Smooth muscle cell (in vitro differentiated cells): ENCODE data around the gene FMNL2. TPM values are rescaled to one million over a fixed set of nuclear protein-coding genes. Genes with fewer than 3 reads are reported as not detected.
A peak's percentile ranks its signal among the peaks of the same experiment; 100 is the strongest.

Experiments used
- DNase-seq: peaks from one replicate; lab custom pipeline; 2025; ENCODE audit not compliant: unreplicated experiment; lab: John Stamatoyannopoulos, UW
- H2AFZ ChIP-seq: fragments of 200-600 bp; sonication (generic); 2 replicates; pipeline ENCODE4 v1.6.0; 2016; ENCODE audit warnings: antibody characterized with exemption, low read depth, mild to moderate bottlenecking
- H3F3A ChIP-seq: fragments of 200-600 bp; sonication (generic); 2 replicates; pipeline ENCODE4 v1.6.0; 2017; ENCODE audit warnings: antibody characterized with exemption, low read depth
- H3K27ac ChIP-seq: fragments of 200-600 bp; sonication (generic); 2 replicates; pipeline ENCODE4 v1.5.1; 2016; ENCODE audit warnings: low read depth, mild to moderate bottlenecking
- H3K27me3 ChIP-seq: fragments of 200-600 bp; sonication (generic); 2 replicates; pipeline ENCODE4 v1.6.1; 2016; ENCODE audit warnings: low read depth, mild to moderate bottlenecking
- H3K36me3 ChIP-seq: fragments of 200-600 bp; sonication (generic); 2 replicates; pipeline ENCODE4 v1.5.1; 2016; ENCODE audit warnings: low read depth
- H3K4me1 ChIP-seq: fragments of 200-600 bp; sonication (generic); 2 replicates; pipeline ENCODE4 v1.5.1; 2016; ENCODE audit warnings: low read depth
- H3K4me2 ChIP-seq: fragments of 200-600 bp; sonication (generic); 2 replicates; pipeline ENCODE4 v1.6.0; 2016; ENCODE audit warnings: mild to moderate bottlenecking
- H3K4me3 ChIP-seq: fragments of 200-600 bp; sonication (generic); 2 replicates; pipeline ENCODE4 v1.5.1; 2016; ENCODE audit warnings: mild to moderate bottlenecking
- H3K79me2 ChIP-seq: fragments of 200-600 bp; sonication (generic); 2 replicates; pipeline ENCODE4 v1.6.0; 2016; ENCODE audit warnings: low read depth, mild to moderate bottlenecking
- H3K9ac ChIP-seq: fragments of 200-600 bp; sonication (generic); 2 replicates; pipeline ENCODE4 v1.6.0; 2016; ENCODE audit warnings: low read depth
- H3K9me3 ChIP-seq: fragments of 200-600 bp; sonication (generic); replicated peaks from 2 replicates; pipeline ENCODE4 v1.5.1; 2016; ENCODE audit warnings: low read depth
- H4K20me1 ChIP-seq: fragments of 200-600 bp; sonication (generic); 2 replicates; pipeline ENCODE4 v1.6.0; 2016; ENCODE audit warnings: low read depth
- CTCF ChIP-seq: fragments of 200-600 bp; sonication (generic); IDR thresholded peaks from 2 replicates; pipeline ENCODE4 v1.5.1; 2017; ENCODE audit warnings: borderline replicate concordance, mild to moderate bottlenecking, antibody characterized with exemption; ENCODE audit not compliant: insufficient read depth, poor library complexity, severe bottlenecking
- WGBS: methylation state at CpG from one replicate; pipeline ENCODE4 v1.1.7; 2016; ENCODE audit warnings: low lambda C conversion rate; 5-methylcytosine and 5-hydroxymethylcytosine counted together
- polyA plus RNA-seq: library from polyadenylated mRNA; unstranded; fragments of >200 nt; fragmentation: Nextera tagmentation; extraction: Ambion mirVana; gene quantifications from 2 replicates; pipeline ENCODE4 v1.2.1, GENCODE V29; 2016
- total RNA-seq: library from RNA; depleted of rRNA; stranded (reverse); fragments of >200 nt; gene quantifications from 2 replicates; pipeline ENCODE4 v1.2.3, GENCODE V29; 2014

Gene FMNL2
- total and polyA plus RNA-seq, 2 experiments from 2014 or later: 7.4 to 37.3 TPM

GRCh38 chr2:152523091-152523490, 188.1 kb downstream of the FMNL2 start:
- no peaks in the 10 kb centered on the region for H3K9me3 ChIP-seq
- no peak overlapping the region for H3K27ac ChIP-seq
- H3K79me2 ChIP-seq: peaks cover 28% of the 10 kb centered on the region
- H4K20me1 ChIP-seq: peaks cover 16% of the 10 kb centered on the region
- no peaks in the 10 kb centered on the region for H3K36me3 ChIP-seq
- H2AFZ ChIP-seq: no peak overlapping the region
- H3K4me1 ChIP-seq: peaks cover 18% of the 10 kb centered on the region
- no peak for TF ChIP-seq CTCF
- DNase-seq: no peak
- H3K4me3 ChIP-seq: no peak overlapping the region
- no peak overlapping the region for H3K9ac ChIP-seq
- H3K4me2 ChIP-seq: no peak overlapping the region
- H3K27me3 ChIP-seq: no peaks in the 10 kb centered on the region
- H3F3A ChIP-seq: peaks cover 5% of the 10 kb centered on the region

GRCh38 chr2:152525277-152525838, 190.4 kb downstream of the FMNL2 start:
- Histone ChIP-seq H3K9me3 (no peaks in the 10 kb centered on the region), H3F3A (peaks cover 5% of the 10 kb centered on the region), H3K79me2 (peaks cover 18% of the 10 kb centered on the region), H3K4me2 (no peak overlapping the region), H3K9ac (no peak overlapping the region), H3K27me3 (no peaks in the 10 kb centered on the region), H2AFZ (no peak overlapping the region), H3K4me1 (peaks cover 17% of the 10 kb centered on the region), H3K27ac (no peak overlapping the region), H3K36me3 (no peaks in the 10 kb centered on the region), H4K20me1 (no peaks in the 10 kb centered on the region), H3K4me3 (no peak overlapping the region)
- DNase-seq: no peak
- WGBS: 92% methylated on average over 6 of the region's 6 CpGs
- TF ChIP-seq CTCF: no peak

- no peak for DNase-seq
- Histone ChIP-seq H3K4me2 (peak overlapping the region; percentile 48), H3K4me1 (peaks cover 17% of the 10 kb centered on the region), H3K27me3 (no peaks in the 10 kb centered on the region), H3K27ac (peak overlapping the region; percentile 58), H3K36me3 (no peaks in the 10 kb centered on the region), H3K79me2 (peaks cover 37% of the 10 kb centered on the region), H3K9me3 (no peaks in the 10 kb centered on the region), H3K9ac (no peak overlapping the region), H3K4me3 (no peak overlapping the region), H3F3A (peaks cover 5% of the 10 kb centered on the region), H2AFZ (no peak overlapping the region), H4K20me1 (no peaks in the 10 kb centered on the region)
- TF ChIP-seq CTCF: no peak
- 52% methylated on average over 4 of the region's 4 CpGs for WGBS
These were observed 194.6 kb downstream of the FMNL2 start for GRCh38 chr2:152529420-152530115.

GRCh38 chr2:152532241-152532640, 197.3 kb downstream of the FMNL2 start:
- no peaks in the 10 kb centered on the region for H3K9me3 ChIP-seq
- H3K4me3 ChIP-seq: no peak overlapping the region
- H3K36me3 ChIP-seq: no peaks in the 10 kb centered on the region
- peaks cover 3% of the 10 kb centered on the region for H3F3A ChIP-seq
- peak overlapping the region; percentile 29 for H3K4me2 ChIP-seq
- no peaks in the 10 kb centered on the region for H3K27me3 ChIP-seq
- 35% methylated on average over 3 of the region's 3 CpGs for WGBS
- no peaks in the 10 kb centered on the region for H4K20me1 ChIP-seq
- peaks cover 46% of the 10 kb centered on the region for H3K79me2 ChIP-seq
- H2AFZ ChIP-seq: no peak overlapping the region
- no peak overlapping the region for H3K9ac ChIP-seq
- TF ChIP-seq CTCF: no peak
- peaks cover 22% of the 10 kb centered on the region for H3K4me1 ChIP-seq
- H3K27ac ChIP-seq: no peak overlapping the region
- DNase-seq: no peak
